Neuronal stem cell (in vitro differentiated cells): Measurements from ENCODE around the gene ZNF385C.
A peak's percentile ranks its signal among the peaks of the same experiment; 100 is the strongest.

ENCODE experiments used
- DNase-seq: peaks from one replicate; pipeline ENCODE4 v3.0.0-alpha.2; 2013; ENCODE audit warnings: low spot score
- H2AFZ ChIP-seq: one replicate; pipeline ENCODE4 v1.6.1; 2013; ENCODE audit warnings: mild to moderate bottlenecking, low read length, inconsistent platforms
- H2AK5ac ChIP-seq: 2 replicates; pipeline ENCODE4 v1.6.1; 2013; ENCODE audit warnings: low read depth, mild to moderate bottlenecking, inconsistent platforms, low read length, moderate library complexity, mixed read lengths
- H2BK120ac ChIP-seq: 2 replicates; pipeline ENCODE4 v1.6.1; 2013; ENCODE audit warnings: low read depth, mild to moderate bottlenecking, inconsistent platforms, low read length, moderate library complexity, mixed read lengths
- H2BK12ac ChIP-seq: one replicate; pipeline ENCODE4 v1.6.1; 2013; ENCODE audit warnings: low read length, inconsistent platforms
- H2BK15ac ChIP-seq: 2 replicates; pipeline ENCODE4 v1.6.1; 2013; ENCODE audit warnings: mild to moderate bottlenecking, low read length, inconsistent platforms, mixed read lengths
- H2BK5ac ChIP-seq: one replicate; pipeline ENCODE4 v1.6.1; 2013; ENCODE audit warnings: inconsistent platforms, mild to moderate bottlenecking, low read length, moderate library complexity
- H3K14ac ChIP-seq: one replicate; pipeline ENCODE4 v1.6.1; 2013; ENCODE audit warnings: low read length, inconsistent platforms
- H3K18ac ChIP-seq: 2 replicates; pipeline ENCODE4 v1.6.1; 2013; ENCODE audit warnings: low read length, inconsistent platforms
- H3K23ac ChIP-seq: 2 replicates; pipeline ENCODE4 v1.6.1; 2013; ENCODE audit warnings: low read depth, mild to moderate bottlenecking, mixed read lengths, low read length, inconsistent platforms; ENCODE audit not compliant: poor library complexity
- H3K27ac ChIP-seq: replicated peaks from 3 replicates; pipeline ENCODE4 v1.5.1; 2013; ENCODE audit warnings: low read length, inconsistent platforms
- H3K27me3 ChIP-seq, 3 experiments: 2 replicates each; pipeline ENCODE4 v1.6.1; 2013; ENCODE audit warnings: low read length in 3 of 3, mild to moderate bottlenecking in 2 of 3, inconsistent platforms in 1 of 3, low read depth in 1 of 3, mixed read lengths in 1 of 3, moderate library complexity in 1 of 3; ENCODE audit not compliant: control insufficient read depth in 3 of 3, insufficient read depth in 3 of 3
- H3K36me3 ChIP-seq, 2 donors: replicated peaks in 1 of 2; 2 replicates each; pipeline ENCODE4 v1.6.1; 2013; ENCODE audit warnings: low read length in 2 of 2; ENCODE audit not compliant: control insufficient read depth in 2 of 2, insufficient read depth in 2 of 2
- H3K4ac ChIP-seq: 2 replicates; pipeline ENCODE4 v1.6.1; 2013; ENCODE audit warnings: inconsistent platforms, mild to moderate bottlenecking, low read length, moderate library complexity
- H3K4me1 ChIP-seq, 2 donors: 1 replicate in 1 of 2; 2 replicates in 1 of 2; pipeline ENCODE4 v1.6.1; 2013; ENCODE audit warnings: low read length in 2 of 2, low read depth in 1 of 2; ENCODE audit not compliant: control insufficient read depth in 2 of 2, insufficient read depth in 1 of 2
- H3K4me2 ChIP-seq: one replicate; pipeline ENCODE4 v1.6.1; 2013; ENCODE audit warnings: mild to moderate bottlenecking, low read length, inconsistent platforms; ENCODE audit not compliant: insufficient read depth, poor library complexity, severe bottlenecking
- H3K4me3 ChIP-seq, 2 donors: 2 replicates each; pipeline ENCODE4 v1.5.1; 2013; ENCODE audit warnings: low read length in 2 of 2, mild to moderate bottlenecking in 2 of 2, inconsistent platforms in 1 of 2, moderate library complexity in 1 of 2
- H3K79me1 ChIP-seq: one replicate; pipeline ENCODE4 v1.6.1; 2013; ENCODE audit warnings: low read depth, mild to moderate bottlenecking, inconsistent platforms, low read length, moderate library complexity
- H3K9ac ChIP-seq: one replicate; pipeline ENCODE4 v1.6.1; 2013; ENCODE audit warnings: mild to moderate bottlenecking, low read depth, low read length, inconsistent platforms; ENCODE audit not compliant: poor library complexity
- H3K9me3 ChIP-seq, 2 donors: replicated peaks in 1 of 2; 2 replicates each; pipeline versions ENCODE3 to v1.6.1; 2013; ENCODE audit warnings: low read length in 2 of 2, mild to moderate bottlenecking in 2 of 2, inconsistent platforms in 1 of 2, low read depth in 1 of 2, mixed read lengths in 1 of 2, moderate library complexity in 1 of 2; ENCODE audit not compliant: control insufficient read depth in 2 of 2, insufficient read depth in 1 of 2
- H4K8ac ChIP-seq: one replicate; pipeline ENCODE4 v1.6.1; 2013; ENCODE audit warnings: low read depth, mild to moderate bottlenecking, inconsistent platforms, low read length, moderate library complexity
- H4K91ac ChIP-seq: one replicate; pipeline ENCODE4 v1.6.1; 2013; ENCODE audit warnings: low read length, low read depth, mild to moderate bottlenecking, inconsistent platforms; ENCODE audit not compliant: poor library complexity
- WGBS, 2 donors: extraction: QIAGEN DNeasy Blood & Tissue Kit; methylation state at CpG; one replicate each; pipeline ENCODE4 v1.1.7; 2013; ENCODE audit warnings: missing lambda C conversion rate in 2 of 2, mixed read lengths in 1 of 2; ENCODE audit not compliant: insufficient read length in 2 of 2, insufficient replicate concordance in 1 of 2; ENCODE audit errors: extremely low coverage in 2 of 2; 5-methylcytosine and 5-hydroxymethylcytosine counted together

Gene ZNF385C

DNA sequence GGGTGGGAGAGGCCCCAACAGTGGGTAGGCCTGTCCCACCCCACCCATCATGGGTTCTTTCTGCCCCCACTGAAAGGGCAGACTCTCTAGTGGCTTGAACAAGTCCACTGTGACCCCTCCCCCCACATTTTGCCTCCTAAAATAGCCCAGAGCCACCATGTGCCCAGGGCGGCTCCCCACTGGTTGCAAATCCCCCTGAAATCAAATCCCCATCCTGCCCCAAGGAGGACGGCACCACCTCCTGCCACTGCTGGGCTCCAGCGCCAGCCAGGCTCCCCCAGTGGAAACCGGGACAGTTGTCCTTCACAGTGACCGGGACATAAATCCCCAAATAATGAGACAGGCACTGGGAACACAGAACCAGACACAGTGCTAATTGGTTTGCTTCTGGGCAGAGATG, 20.5 kb downstream of the ZNF385C start:
- H2BK15ac ChIP-seq, result no peak overlapping the region
- no peak overlapping the region for H3K27ac ChIP-seq
- no peak overlapping the region for H2BK120ac ChIP-seq
- H3K4me1 ChIP-seq, result no peaks in the 10 kb centered on the region
- peaks cover 0 to 40% (median 11%) of the 10 kb centered on the region in 3 experiments for H3K27me3 ChIP-seq
- H4K8ac ChIP-seq, result no peak overlapping the region
- no peak overlapping the region for H3K9ac ChIP-seq
- no peak overlapping the region for H3K4me3 ChIP-seq
- no peak overlapping the region for H3K4me2 ChIP-seq
- H3K14ac ChIP-seq, result no peak overlapping the region
- H3K23ac ChIP-seq, result no peak overlapping the region
- DNase-seq, result no peak
- no peaks in the 10 kb centered on the region for H3K9me3 ChIP-seq
- H3K36me3 ChIP-seq, result no peaks in the 10 kb centered on the region
- H3K4ac ChIP-seq, result no peak overlapping the region
- no peak overlapping the region for H2AFZ ChIP-seq
- H3K18ac ChIP-seq, result peak overlapping the region; percentile 25
- H4K91ac ChIP-seq, result no peak overlapping the region
- H2BK12ac ChIP-seq, result no peak overlapping the region
- WGBS, 2 donors, result no CpG with 5 or more reads among the region's 5 CpGs
- peak overlapping the region; percentile 27 for H2AK5ac ChIP-seq
- no peaks in the 10 kb centered on the region for H3K79me1 ChIP-seq
- no peak overlapping the region for H2BK5ac ChIP-seq

DNA sequence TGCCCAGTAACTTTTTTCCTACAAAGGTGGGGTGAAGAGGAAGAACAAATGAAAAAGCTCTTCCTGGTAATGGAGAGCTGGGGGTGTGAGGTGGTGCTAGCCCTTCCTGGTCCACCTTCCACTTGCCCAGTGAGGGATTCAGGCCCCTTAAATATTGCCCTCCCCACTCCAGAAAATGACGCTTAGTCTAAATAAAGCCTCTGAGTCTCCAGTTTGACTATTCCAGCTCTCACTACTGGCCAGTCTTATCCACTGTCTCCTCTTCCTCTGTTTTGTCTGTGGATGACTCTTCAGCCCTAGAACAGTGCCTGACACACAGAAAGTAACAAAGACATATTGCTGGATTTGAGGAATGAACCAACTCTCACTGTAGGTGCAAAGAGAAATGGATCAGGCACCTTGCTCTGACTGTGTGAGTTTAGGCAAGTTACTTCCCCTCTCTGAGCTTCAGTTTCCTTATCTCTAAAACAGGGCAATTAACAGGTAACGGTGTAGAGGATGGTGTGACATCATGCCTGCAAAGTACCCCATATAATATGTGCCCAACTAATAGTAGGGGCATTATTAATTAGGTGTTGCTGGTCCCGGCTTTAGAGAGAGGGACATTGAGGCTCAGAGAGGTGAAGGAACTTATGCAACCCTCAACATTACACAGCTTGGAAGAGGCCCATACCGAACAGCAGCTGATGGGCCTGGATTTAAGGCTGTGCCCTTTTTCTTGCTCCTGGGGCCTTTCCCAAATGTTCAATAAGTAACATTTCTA, 21.3 kb downstream of the ZNF385C start:
- Histone ChIP-seq H3K27me3 (peaks cover 0 to 48% (median 19%) of the 10 kb centered on the region in 3 experiments), H4K8ac (no peak overlapping the region), H2BK5ac (no peak overlapping the region), H3K36me3 (no peaks in the 10 kb centered on the region), H3K9me3 (no peaks in the 10 kb centered on the region), H3K4me3 (no peak overlapping the region), H3K79me1 (no peaks in the 10 kb centered on the region), H2AFZ (no peak overlapping the region), H3K18ac (no peak overlapping the region), H2BK120ac (no peak overlapping the region), H3K14ac (no peak overlapping the region), H3K4ac (no peak overlapping the region), H3K4me2 (no peak overlapping the region), H3K23ac (no peak overlapping the region), H2AK5ac (no peak overlapping the region), H4K91ac (no peak overlapping the region), H3K27ac (no peak overlapping the region), H3K4me1 (peaks cover 0 to 2% of the 10 kb centered on the region in 2 donors), H2BK12ac (no peak overlapping the region), H3K9ac (no peak overlapping the region), H2BK15ac (no peak overlapping the region)
- no peak for DNase-seq
- no CpG with 5 or more reads among the region's 4 CpGs for WGBS, 2 donors

DNA sequence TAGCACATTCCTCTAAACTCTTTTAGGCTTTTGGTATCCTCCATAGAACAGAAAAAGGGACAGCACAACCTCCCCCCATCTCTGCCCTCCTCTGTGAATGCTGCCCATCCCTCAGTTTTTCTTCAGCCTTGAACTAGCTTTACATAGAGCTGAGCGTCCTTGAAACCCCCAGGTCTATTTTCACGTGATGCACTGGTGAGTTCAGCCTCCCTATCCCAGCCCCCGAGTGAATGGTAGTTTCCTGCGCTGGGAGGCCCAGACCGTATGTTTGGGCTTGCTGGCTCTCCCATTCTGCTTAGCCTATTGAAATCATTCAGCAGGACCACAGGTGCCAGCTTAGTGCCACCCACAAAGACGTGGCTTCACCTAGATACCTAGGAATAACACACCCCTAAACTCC, 22.5 kb downstream of the ZNF385C start:
- Histone ChIP-seq H2BK12ac (no peak overlapping the region), H3K18ac (no peak overlapping the region), H3K23ac (no peak overlapping the region), H3K4me3 (no peak overlapping the region), H3K4me1 (peaks cover 0 to 6% of the 10 kb centered on the region in 2 donors), H3K27ac (no peak overlapping the region), H2AK5ac (no peak overlapping the region), H3K9ac (no peak overlapping the region), H2BK120ac (no peak overlapping the region), H3K9me3 (no peaks in the 10 kb centered on the region), H3K4ac (no peak overlapping the region), H2BK5ac (no peak overlapping the region), H4K8ac (no peak overlapping the region), H3K79me1 (no peaks in the 10 kb centered on the region), H3K36me3 (no peaks in the 10 kb centered on the region), H3K27me3 (peaks cover 0 to 60% (median 28%) of the 10 kb centered on the region in 3 experiments), H3K14ac (no peak overlapping the region), H4K91ac (no peak overlapping the region), H3K4me2 (no peak overlapping the region), H2AFZ (no peak overlapping the region), H2BK15ac (no peak overlapping the region)
- no peak for DNase-seq
- no CpG with 5 or more reads among the region's 6 CpGs for WGBS, 2 donors

DNA sequence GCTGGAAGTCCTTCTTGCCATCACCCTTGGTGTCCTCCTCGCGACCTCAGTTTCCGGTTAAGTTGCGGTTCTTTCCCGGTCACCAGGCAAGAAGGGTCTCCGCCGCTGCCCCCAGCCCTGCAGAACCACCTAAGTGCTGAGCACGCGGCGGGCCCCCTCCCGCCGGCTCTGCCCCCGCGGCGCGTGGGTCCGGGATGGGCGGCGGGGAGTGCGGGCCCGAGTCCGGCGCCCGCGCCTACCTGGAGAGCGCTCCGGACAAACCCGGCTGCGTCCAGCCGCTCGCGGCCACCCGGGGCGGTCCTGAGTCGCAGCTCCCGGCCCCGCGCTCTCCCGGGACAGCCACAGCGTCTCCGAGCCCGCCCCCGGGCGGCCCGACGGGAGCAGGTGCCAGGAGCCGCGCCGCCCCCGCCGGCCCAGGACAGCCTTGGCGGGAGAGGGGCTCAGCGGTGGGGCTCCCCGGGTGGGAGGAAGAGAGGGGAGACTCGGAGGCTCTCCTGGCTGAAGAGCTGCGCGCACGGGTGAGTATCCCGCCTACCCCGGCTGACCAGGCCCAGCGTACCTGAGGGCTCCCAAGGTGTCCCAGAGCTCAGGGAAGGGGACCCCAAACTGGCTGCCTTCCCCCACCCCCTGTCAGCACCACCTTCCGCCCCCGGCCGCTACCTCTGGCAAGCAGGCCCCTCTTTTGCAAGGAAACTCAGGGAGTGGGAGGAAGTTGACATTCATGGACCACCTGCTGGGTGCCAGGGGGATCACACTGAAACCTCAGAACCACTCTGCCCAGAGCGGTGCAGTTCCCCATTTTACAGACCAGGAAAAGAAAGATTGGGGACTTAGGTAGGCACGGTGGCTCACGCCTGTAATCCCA, 25.7 kb downstream of the ZNF385C start:
- H3K4me3 ChIP-seq, result peak overlapping the region; percentile 15 to 74
- no peak overlapping the region for H3K4ac ChIP-seq
- no peak for DNase-seq
- H3K18ac ChIP-seq, result peak overlapping the region; percentile 15
- no peak overlapping the region for H4K91ac ChIP-seq
- no peak overlapping the region for H3K14ac ChIP-seq
- H3K36me3 ChIP-seq, result no peaks in the 10 kb centered on the region
- H3K27me3 ChIP-seq, result peaks cover 0 to 74% (median 28%) of the 10 kb centered on the region in 3 experiments
- peaks cover 0 to 6% of the 10 kb centered on the region in 2 donors for H3K4me1 ChIP-seq
- no peak overlapping the region for H4K8ac ChIP-seq
- H3K9ac ChIP-seq, result peak overlapping the region; percentile 16
- no peak overlapping the region for H3K27ac ChIP-seq
- H2BK15ac ChIP-seq, result no peak overlapping the region
- no peak overlapping the region for H2BK12ac ChIP-seq
- no peak overlapping the region for H3K23ac ChIP-seq
- no CpG with 5 or more reads among the region's 67 CpGs for WGBS, 2 donors
- peak overlapping the region; percentile 82 for H2AK5ac ChIP-seq
- H2BK5ac ChIP-seq, result no peak overlapping the region
- no peaks in the 10 kb centered on the region for H3K9me3 ChIP-seq
- H2AFZ ChIP-seq, result peak overlapping the region; percentile 87
- peak overlapping the region; percentile 84 for H3K4me2 ChIP-seq
- no peak overlapping the region for H2BK120ac ChIP-seq
- H3K79me1 ChIP-seq, result no peaks in the 10 kb centered on the region
